GM20000 (cell line): ENCODE measurements around the gene SMYD5.

ENCODE experiments used
- DNase-seq: peaks from one replicate; pipeline ENCODE4 v3.0.0; 2012; ENCODE audit warnings: low spot score
- CTCF ChIP-seq: IDR thresholded peaks from 2 replicates; pipeline ENCODE4 v1.5.1; 2012; ENCODE audit warnings: mild to moderate bottlenecking, control low read depth; ENCODE audit errors: extremely low read depth, missing control alignments

Gene SMYD5

GRCh38 chr2:73255007-73255644 is 41.1 kb downstream of the SMYD5 start:
- no peak for DNase-seq
- no peak for TF ChIP-seq CTCF

- no peak for DNase-seq
- TF ChIP-seq CTCF = no peak
Observed at GRCh38 chr2:73255907-73256617, 42.0 kb downstream of the SMYD5 start.

- no peak for DNase-seq
- no peak for TF ChIP-seq CTCF
Observed at GRCh38 chr2:73256618-73256922, 42.5 kb downstream of the SMYD5 start.

GRCh38 chr2:73257021-73257420 is 43.0 kb downstream of the SMYD5 start:
- no peak for DNase-seq

GRCh38 chr2:73257425-73258125 is 43.5 kb downstream of the SMYD5 start:
- no peak for DNase-seq
- no peak for TF ChIP-seq CTCF

More at GRCh38 chr2:73257021-73257420, 43.0 kb downstream of the SMYD5 start:
- TF ChIP-seq CTCF = no peak

GRCh38 chr2:73258186-73258912 is 44.3 kb downstream of the SMYD5 start:
- no peak for TF ChIP-seq CTCF

GRCh38 chr2:73258913-73259215 is 44.8 kb downstream of the SMYD5 start:
- no peak for DNase-seq
- no peak for TF ChIP-seq CTCF

More at GRCh38 chr2:73258186-73258912, 44.3 kb downstream of the SMYD5 start:
- DNase-seq = no peak
